SU-DHL-6 (cell line): ENCODE measurements around the gene PPIP5K1.

ENCODE experiments used
- H2AFZ ChIP-seq: fragments of 200-600 bp; sonication (generic); 2 replicates; pipeline ENCODE4 v1.6.1; 2014; ENCODE audit warnings: low read depth, mild to moderate bottlenecking, moderate library complexity, mixed read lengths, antibody characterized with exemption, low read length; ENCODE audit not compliant: severe bottlenecking
- H3F3A ChIP-seq: fragments of 200-600 bp; shearing (Covaris generic); 2 replicates; pipeline ENCODE4 v1.6.0; 2016; ENCODE audit warnings: antibody characterized with exemption, mild to moderate bottlenecking; ENCODE audit not compliant: insufficient read depth
- H3K27ac ChIP-seq: fragments of 200-600 bp; sonication (generic); 2 replicates; pipeline ENCODE4 v1.5.1; 2016; ENCODE audit warnings: low read depth, mild to moderate bottlenecking, low read length, moderate library complexity, mixed read lengths
- H3K27me3 ChIP-seq: fragments of 200-600 bp; sonication (generic), shearing (Covaris generic); 2 replicates; pipeline ENCODE4 v1.6.0; 2014; ENCODE audit warnings: mild to moderate bottlenecking, low read length
- H3K36me3 ChIP-seq: fragments of 200-600 bp; sonication (generic); 2 replicates; pipeline ENCODE4 v1.6.1; 2014; ENCODE audit warnings: mild to moderate bottlenecking, low read length, mixed read lengths
- H3K4me2 ChIP-seq: fragments of 300-600, 200-600 bp; shearing (Covaris generic), sonication (generic); 2 replicates; pipeline ENCODE4 v1.6.0; 2014; ENCODE audit warnings: low read length, low read depth, mild to moderate bottlenecking; ENCODE audit not compliant: poor library complexity, severe bottlenecking
- H3K4me3 ChIP-seq: fragments of 200-600 bp; sonication (generic); 2 replicates; pipeline ENCODE4 v1.5.1; 2014; ENCODE audit warnings: antibody characterized with exemption, low read length, mild to moderate bottlenecking, mixed read lengths; ENCODE audit not compliant: insufficient read depth, poor library complexity, severe bottlenecking
- H3K79me2 ChIP-seq: fragments of 200-600 bp; sonication (generic); 2 replicates; pipeline ENCODE4 v1.6.1; 2014; ENCODE audit warnings: mild to moderate bottlenecking, low read length, moderate library complexity; ENCODE audit not compliant: insufficient read depth
- H3K9ac ChIP-seq: fragments of 200-600 bp; sonication (generic); 2 replicates; pipeline ENCODE4 v1.7.0; 2014; ENCODE audit warnings: mild to moderate bottlenecking, low read length
- H3K9me2 ChIP-seq: fragments of 200-600 bp; sonication (generic); replicated peaks from 2 replicates; pipeline ENCODE4 v1.6.1; 2014; ENCODE audit warnings: low read length; ENCODE audit not compliant: insufficient read depth
- H3K9me3 ChIP-seq: fragments of 200-600 bp; sonication (generic); 2 replicates; pipeline ENCODE4 v1.6.1; 2014; ENCODE audit warnings: low read length, mixed read lengths; ENCODE audit not compliant: insufficient read depth
- H4K20me1 ChIP-seq: fragments of 200-600 bp; sonication (generic); 2 replicates; pipeline ENCODE4 v1.6.1; 2014; ENCODE audit warnings: low read depth, mild to moderate bottlenecking, antibody characterized with exemption, low read length, moderate library complexity, mixed read lengths
- EZH2phosphoT487 ChIP-seq: fragments of 200-600 bp; sonication (generic), shearing (Covaris generic); conservative IDR thresholded peaks from 2 replicates; pipeline ENCODE4 v1.6.1; 2018; ENCODE audit warnings: mild to moderate bottlenecking, antibody characterized with exemption, low read length, moderate library complexity, mixed read lengths
- TF ChIP-seq, protein P1 (sequence below): fragments of 200-600 bp; sonication (generic); IDR thresholded peaks from one replicate; pipeline ENCODE4 v1.5.1; 2017; ENCODE audit warnings: antibody characterized with exemption, mild to moderate bottlenecking, low read length, moderate library complexity; ENCODE audit not compliant: insufficient read depth, poor library complexity, severe bottlenecking

PPIP5K1 gene

DNA sequence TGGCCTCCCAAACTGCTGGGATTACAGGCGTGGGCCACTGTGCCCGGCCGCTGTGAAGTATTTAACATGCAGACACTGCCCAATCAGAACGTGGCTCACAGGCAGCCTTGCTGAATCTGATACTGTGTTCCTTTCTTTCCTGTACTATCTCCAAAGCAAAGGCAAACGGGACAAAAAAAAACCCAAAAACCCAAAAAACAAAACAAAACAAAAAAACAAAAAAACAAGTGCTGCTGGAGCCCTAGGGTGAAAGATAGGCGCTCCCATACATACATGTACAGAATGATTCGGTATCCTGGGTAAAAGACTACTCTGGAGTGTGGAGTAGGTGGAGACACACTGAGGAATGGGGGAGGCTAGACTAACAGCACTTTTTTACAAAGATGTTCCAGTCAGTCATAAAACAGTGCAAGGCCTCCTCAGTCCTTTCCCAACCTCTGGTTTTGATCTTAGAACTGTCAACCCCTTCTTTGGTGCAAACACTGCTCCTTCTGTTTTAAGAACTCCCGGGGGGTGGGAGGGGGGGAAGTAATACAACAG is 80.3 kb downstream of the PPIP5K1 start:
- TF ChIP-seq, protein P1, sequence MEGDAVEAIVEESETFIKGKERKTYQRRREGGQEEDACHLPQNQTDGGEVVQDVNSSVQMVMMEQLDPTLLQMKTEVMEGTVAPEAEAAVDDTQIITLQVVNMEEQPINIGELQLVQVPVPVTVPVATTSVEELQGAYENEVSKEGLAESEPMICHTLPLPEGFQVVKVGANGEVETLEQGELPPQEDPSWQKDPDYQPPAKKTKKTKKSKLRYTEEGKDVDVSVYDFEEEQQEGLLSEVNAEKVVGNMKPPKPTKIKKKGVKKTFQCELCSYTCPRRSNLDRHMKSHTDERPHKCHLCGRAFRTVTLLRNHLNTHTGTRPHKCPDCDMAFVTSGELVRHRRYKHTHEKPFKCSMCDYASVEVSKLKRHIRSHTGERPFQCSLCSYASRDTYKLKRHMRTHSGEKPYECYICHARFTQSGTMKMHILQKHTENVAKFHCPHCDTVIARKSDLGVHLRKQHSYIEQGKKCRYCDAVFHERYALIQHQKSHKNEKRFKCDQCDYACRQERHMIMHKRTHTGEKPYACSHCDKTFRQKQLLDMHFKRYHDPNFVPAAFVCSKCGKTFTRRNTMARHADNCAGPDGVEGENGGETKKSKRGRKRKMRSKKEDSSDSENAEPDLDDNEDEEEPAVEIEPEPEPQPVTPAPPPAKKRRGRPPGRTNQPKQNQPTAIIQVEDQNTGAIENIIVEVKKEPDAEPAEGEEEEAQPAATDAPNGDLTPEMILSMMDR, result no peak
- no peak for TF ChIP-seq EZH2phosphoT487
- Histone ChIP-seq H3K27ac (no peak overlapping the region), H3F3A (no peaks in the 10 kb centered on the region), H4K20me1 (no peaks in the 10 kb centered on the region), H3K9me2 (no peaks in the 10 kb centered on the region), H3K4me2 (peak overlapping the region; percentile 83), H3K79me2 (no peaks in the 10 kb centered on the region), H3K9ac (no peak overlapping the region), H2AFZ (peak overlapping the region; percentile 92), H3K36me3 (no peaks in the 10 kb centered on the region), H3K4me3 (peak overlapping the region; percentile 55), H3K9me3 (no peaks in the 10 kb centered on the region), H3K27me3 (no peaks in the 10 kb centered on the region)

- no peaks in the 10 kb centered on the region for H4K20me1 ChIP-seq
- TF ChIP-seq, protein P1, result no peak
- no peak for TF ChIP-seq EZH2phosphoT487
- no peak overlapping the region for H3K27ac ChIP-seq
- H3K4me3 ChIP-seq, result no peak overlapping the region
- no peaks in the 10 kb centered on the region for H3K9me2 ChIP-seq
- no peaks in the 10 kb centered on the region for H3F3A ChIP-seq
- H3K27me3 ChIP-seq, result no peaks in the 10 kb centered on the region
- H3K36me3 ChIP-seq, result no peaks in the 10 kb centered on the region
- H3K79me2 ChIP-seq, result no peaks in the 10 kb centered on the region
- H3K9ac ChIP-seq, result no peak overlapping the region
- H3K9me3 ChIP-seq, result no peaks in the 10 kb centered on the region
- no peak overlapping the region for H3K4me2 ChIP-seq
- H2AFZ ChIP-seq, result no peak overlapping the region
These were observed 80.9 kb downstream of the PPIP5K1 start for GRCh38 chr15:43508991-43509659.

- H4K20me1 ChIP-seq, result no peaks in the 10 kb centered on the region
- no peaks in the 10 kb centered on the region for H3K36me3 ChIP-seq
- no peaks in the 10 kb centered on the region for H3K9me3 ChIP-seq
- H3K4me2 ChIP-seq, result no peak overlapping the region
- H3K79me2 ChIP-seq, result no peaks in the 10 kb centered on the region
- TF ChIP-seq, protein P1, result no peak
- no peak for TF ChIP-seq EZH2phosphoT487
- H3K9ac ChIP-seq, result no peak overlapping the region
- no peak overlapping the region for H2AFZ ChIP-seq
- no peaks in the 10 kb centered on the region for H3F3A ChIP-seq
- H3K9me2 ChIP-seq, result no peaks in the 10 kb centered on the region
- no peak overlapping the region for H3K27ac ChIP-seq
- no peaks in the 10 kb centered on the region for H3K27me3 ChIP-seq
- H3K4me3 ChIP-seq, result no peak overlapping the region
These were observed 81.6 kb downstream of the PPIP5K1 start for GRCh38 chr15:43508421-43508820.
